Hepatocyte (in vitro differentiated cells): ENCODE data around the gene SUPT4H1.

Source experiments
- EZH2 ChIP-seq: fragments of 200-600 bp; sonication (generic); IDR thresholded peaks from 2 replicates; pipeline ENCODE4 v1.6.1; 2016; ENCODE audit warnings: antibody characterized with exemption, mild to moderate bottlenecking, borderline replicate concordance
- TF ChIP-seq, protein P1 (sequence below): fragments of 200-600 bp; sonication (generic); IDR thresholded peaks from 2 replicates; pipeline ENCODE4 v1.5.1; 2016; ENCODE audit warnings: antibody characterized with exemption, mild to moderate bottlenecking; ENCODE audit not compliant: poor library complexity

DNA sequence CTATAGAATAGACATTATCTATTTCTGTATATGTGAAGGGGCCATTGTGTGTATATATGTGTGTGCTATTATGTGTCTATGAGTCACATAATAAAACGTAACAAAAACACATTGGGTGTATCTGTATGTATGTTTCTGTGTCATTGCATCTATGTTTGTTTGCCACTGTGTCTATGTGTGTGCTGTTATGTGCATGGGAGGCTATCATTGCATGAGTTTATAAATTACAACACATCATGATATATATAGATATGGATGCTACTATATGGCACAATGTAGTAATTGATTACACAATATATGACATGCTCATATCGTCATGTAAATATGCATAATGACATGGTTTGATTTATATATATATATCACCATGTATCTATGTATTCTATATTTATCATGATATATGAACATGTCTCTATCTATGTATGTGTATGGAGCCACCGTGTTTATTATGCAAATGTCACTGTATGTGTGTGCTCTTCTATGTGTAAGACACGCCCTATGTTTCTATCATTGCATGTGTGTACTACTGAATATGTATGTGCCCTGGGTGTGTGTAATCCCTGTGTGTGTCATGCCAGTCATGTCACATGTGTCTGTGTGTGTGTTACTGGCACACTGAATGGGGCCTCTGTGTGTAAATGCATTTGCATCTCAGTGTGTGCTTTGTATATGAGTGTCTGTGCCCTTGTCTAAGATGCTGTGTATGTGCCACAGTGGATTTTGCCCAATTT, 22.0 kb downstream of the SUPT4H1 start:
- TF ChIP-seq, protein P1, sequence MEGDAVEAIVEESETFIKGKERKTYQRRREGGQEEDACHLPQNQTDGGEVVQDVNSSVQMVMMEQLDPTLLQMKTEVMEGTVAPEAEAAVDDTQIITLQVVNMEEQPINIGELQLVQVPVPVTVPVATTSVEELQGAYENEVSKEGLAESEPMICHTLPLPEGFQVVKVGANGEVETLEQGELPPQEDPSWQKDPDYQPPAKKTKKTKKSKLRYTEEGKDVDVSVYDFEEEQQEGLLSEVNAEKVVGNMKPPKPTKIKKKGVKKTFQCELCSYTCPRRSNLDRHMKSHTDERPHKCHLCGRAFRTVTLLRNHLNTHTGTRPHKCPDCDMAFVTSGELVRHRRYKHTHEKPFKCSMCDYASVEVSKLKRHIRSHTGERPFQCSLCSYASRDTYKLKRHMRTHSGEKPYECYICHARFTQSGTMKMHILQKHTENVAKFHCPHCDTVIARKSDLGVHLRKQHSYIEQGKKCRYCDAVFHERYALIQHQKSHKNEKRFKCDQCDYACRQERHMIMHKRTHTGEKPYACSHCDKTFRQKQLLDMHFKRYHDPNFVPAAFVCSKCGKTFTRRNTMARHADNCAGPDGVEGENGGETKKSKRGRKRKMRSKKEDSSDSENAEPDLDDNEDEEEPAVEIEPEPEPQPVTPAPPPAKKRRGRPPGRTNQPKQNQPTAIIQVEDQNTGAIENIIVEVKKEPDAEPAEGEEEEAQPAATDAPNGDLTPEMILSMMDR: no peak
- no peak for TF ChIP-seq EZH2
